ENCODE measurements around the gene COL12A1. TPM values are rescaled to one million over a fixed set of nuclear protein-coding genes. Genes with fewer than 3 reads are reported as not detected.

Gene COL12A1
- total RNA-seq, 4 donors from 2014 or later: 42.2 to 132 (median 55.0) TPM

GRCh38 chr6:75144386-75144785, 61.5 kb downstream of the COL12A1 start:
- H3K4me3 ChIP-seq (ENCODE audit: low read depth, poor library complexity, severe bottlenecking): no peak overlapping the region
- DNase-seq (ENCODE audit: low spot score in 2 of 2): no peak
- WGBS, 2 donors: 93 to 95% methylated on average over 1 of the region's 1 CpG
- TF ChIP-seq POLR2A (IDR thresholded peaks at IDR 0.05) (no peak), CTCF (IDR thresholded peaks at IDR 0.05) (no peak)
- intact Hi-C loops (cut with DNase I; ENCODE audit: low total_unique reads): no loop called here

GRCh38 chr6:75143191-75143590, 62.7 kb downstream of the COL12A1 start:
- TF ChIP-seq POLR2A (IDR thresholded peaks at IDR 0.05): no peak
- TF ChIP-seq CTCF (IDR thresholded peaks at IDR 0.05): no peak
- intact Hi-C loops (cut with DNase I; ENCODE audit: low total_unique reads): no loop called here
- DNase-seq (ENCODE audit: low spot score in 2 of 2): no peak
- H3K4me3 ChIP-seq (ENCODE audit: low read depth, poor library complexity, severe bottlenecking): no peak overlapping the region
- 57 to 65% methylated on average over 3 of the region's 3 CpGs for WGBS, 2 donors

- intact Hi-C loops (cut with DNase I; ENCODE audit: low total_unique reads): no loop called here
- WGBS, 2 donors: 80 to 92% methylated on average over 2 of the region's 2 CpGs
- H3K4me3 ChIP-seq (ENCODE audit: low read depth, poor library complexity, severe bottlenecking): no peak overlapping the region
- DNase-seq (ENCODE audit: low spot score in 2 of 2): no peak
- TF ChIP-seq POLR2A (IDR thresholded peaks at IDR 0.05) (no peak), CTCF (IDR thresholded peaks at IDR 0.05) (no peak)
These were observed 63.1 kb downstream of the COL12A1 start for GRCh38 chr6:75142721-75143120.

GRCh38 chr6:75135876-75136275, 70.0 kb downstream of the COL12A1 start:
- TF ChIP-seq POLR2A (IDR thresholded peaks at IDR 0.05): no peak
- TF ChIP-seq CTCF (IDR thresholded peaks at IDR 0.05): no peak
- H3K4me3 ChIP-seq (ENCODE audit: low read depth, poor library complexity, severe bottlenecking): no peak overlapping the region
- DNase-seq (ENCODE audit: low spot score in 2 of 2): no peak
- 86 to 90% methylated on average over 3 of the region's 3 CpGs for WGBS, 2 donors
- intact Hi-C loops (cut with DNase I; ENCODE audit: low total_unique reads): no loop called here

GRCh38 chr6:75135450-75135849, 70.4 kb downstream of the COL12A1 start:
- 56 to 66% methylated on average over 6 of the region's 6 CpGs for WGBS, 2 donors
- intact Hi-C loops (cut with DNase I; ENCODE audit: low total_unique reads): no loop called here
- TF ChIP-seq POLR2A (IDR thresholded peaks at IDR 0.05) (no peak), CTCF (IDR thresholded peaks at IDR 0.05) (no peak)
- DNase-seq (ENCODE audit: low spot score in 2 of 2): no peak
- H3K4me3 ChIP-seq (ENCODE audit: low read depth, poor library complexity, severe bottlenecking): no peak overlapping the region

- intact Hi-C loops (cut with DNase I; ENCODE audit: low total_unique reads): no loop called here
- no peak for TF ChIP-seq CTCF (IDR thresholded peaks at IDR 0.05)
- no peak for TF ChIP-seq POLR2A (IDR thresholded peaks at IDR 0.05)
- DNase-seq (ENCODE audit: low spot score in 2 of 2): no peak
- H3K4me3 ChIP-seq (ENCODE audit: low read depth, poor library complexity, severe bottlenecking): no peak overlapping the region
- 69 to 79% methylated on average over 9 of the region's 9 CpGs for WGBS, 2 donors
These were observed 75.1 kb downstream of the COL12A1 start for GRCh38 chr6:75130784-75131183.
